Measurements from ENCODE around the gene LSM4.

Gene LSM4

DNA sequence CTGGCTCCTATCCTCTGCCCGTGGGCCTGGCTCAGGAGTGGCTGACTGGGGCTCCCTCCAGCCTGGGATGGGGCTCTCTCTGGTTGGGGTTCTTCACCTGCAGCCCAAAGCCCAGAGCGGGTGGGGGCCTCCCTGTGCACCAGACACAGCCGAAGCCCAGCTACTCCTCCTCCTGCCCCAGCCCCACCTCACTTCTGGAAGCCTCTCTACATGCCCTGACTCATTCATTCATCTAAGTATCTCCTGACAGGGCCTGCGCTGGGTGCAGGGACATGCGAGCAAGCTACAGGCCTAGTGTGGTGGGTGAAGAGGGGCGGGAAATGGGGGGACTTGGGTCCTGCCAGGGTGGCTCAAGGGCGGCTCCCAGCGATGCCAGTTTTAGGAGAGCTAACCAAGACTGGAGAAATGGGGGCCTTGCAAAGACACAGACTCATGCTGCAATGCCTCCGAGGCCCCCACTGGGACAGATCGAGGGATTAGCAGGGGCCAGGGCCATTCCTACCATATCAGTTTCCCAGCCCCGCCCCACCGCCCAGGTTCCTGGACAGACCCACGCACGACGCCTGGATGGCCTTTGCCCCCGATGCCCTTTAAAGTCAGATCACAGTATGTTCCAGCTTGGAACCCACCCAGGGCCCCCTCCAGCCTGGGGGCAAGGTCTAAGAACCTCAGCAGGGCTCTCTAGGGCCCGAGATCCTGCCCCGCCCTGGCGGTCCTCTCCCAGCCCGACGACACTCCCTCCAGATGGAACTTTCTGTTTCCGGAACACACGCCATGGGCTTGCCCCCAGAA is 12.6 kb downstream of the LSM4 start:
- DNase-seq, result no peak

DNA sequence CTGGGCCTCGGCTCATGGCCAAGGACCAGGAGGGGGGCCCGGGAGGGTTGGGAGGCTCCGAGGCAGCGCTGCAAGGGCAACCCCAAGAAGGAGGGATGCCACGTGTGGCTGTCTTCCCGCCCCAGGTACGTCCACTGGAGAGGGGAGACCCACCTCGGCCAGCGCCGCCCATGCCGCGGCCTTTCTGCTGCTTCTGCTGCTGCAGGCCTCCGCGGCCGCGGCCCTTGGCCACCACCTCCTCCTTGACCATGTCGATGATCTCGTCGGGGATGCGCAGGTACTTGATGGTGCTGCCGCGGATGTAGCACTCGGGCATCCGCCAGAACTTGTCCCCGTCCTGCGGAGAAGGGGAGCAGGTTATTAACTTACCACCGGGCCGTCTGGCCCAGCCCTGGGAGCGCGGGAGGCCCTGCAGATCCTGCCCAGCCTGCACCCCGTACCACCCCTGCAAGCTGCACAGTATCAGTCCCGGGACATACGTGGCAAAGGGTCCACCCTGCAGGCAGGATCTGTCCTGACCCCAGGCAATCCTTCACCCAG is 13.3 kb downstream of the LSM4 start:
- DNase-seq, result no peak

DNA sequence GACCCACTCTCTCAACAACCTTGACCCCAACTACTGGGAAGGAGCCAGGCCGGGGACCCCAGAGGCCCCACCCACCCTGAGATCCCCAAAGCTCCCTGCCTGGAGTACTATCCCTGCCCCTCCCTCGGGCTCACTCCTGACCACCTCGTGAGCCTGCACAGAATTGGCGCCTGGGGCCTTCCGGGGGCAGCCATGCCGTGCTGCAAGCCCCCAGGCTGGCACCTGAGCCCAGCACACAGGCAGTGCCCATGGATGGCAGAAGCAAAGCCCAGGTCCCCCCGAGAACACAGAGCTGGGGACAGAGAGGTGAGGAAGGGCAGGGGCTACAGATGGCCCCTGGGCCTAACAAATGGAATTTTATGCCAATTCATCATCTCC is 13.9 kb downstream of the LSM4 start:
- DNase-seq, result no peak

DNA sequence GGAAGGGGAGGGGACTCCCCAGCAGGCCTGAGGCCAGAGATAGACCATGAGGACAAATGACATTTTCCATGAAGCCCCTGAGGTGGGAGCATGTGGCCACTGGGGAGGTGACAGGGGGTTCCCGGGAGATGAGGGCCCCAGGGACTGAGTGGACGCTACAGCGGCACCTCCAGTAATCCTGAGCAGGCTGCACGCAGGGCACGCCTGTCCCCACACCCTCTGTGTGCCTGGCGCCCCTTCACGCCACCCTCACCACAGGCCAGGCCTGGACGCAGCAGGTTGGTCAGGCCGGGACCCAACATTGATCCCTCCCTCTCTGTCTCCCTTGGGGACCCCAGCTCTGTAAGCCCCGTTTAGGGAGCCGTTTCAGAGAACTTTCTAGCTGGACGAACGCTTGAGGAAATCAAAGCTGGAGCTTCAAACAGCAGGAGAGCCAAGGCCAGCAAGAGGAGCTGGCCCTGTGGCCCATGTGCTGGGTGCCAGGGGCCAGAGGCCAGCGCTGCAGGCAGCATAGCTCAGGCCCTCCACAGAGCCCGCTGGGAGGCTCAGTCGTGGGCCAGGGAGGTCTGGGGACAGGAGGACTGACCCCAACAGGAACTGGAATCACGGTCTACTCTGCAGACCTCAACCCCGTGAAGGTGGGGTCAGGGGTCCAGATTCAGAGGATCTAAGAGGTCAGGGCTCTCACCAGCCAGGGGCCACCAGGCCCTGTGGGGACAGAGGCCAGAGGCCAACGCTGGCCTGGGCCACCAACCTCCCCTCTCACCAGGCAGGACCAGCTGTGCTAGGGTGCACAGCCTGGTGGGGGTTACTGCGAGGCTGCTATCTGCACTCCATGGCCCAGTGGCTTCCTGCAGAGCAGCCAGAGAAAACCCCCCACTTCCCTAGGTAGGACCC is 14.6 kb downstream of the LSM4 start:
- no peak for DNase-seq

DNA sequence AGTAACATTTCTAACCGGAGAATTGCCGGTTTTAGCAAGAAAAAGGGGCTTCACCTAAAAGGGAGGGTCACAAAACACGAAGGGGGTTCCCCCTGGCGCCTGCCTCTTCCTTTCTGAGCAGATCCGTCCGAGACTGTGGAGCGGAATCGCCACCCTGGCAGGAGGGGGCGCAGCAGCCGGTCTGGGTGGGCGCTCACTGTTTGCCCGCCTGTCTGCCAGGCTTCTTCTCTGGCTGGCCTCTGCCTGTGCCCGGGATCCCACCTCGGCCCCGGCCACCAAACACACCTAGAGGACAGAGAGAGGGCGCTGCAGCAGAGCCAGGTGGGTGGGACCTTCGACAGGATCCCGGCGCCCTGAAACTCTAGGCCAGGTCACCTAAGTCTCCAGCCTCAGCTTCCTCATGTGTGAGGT is 15.6 kb downstream of the LSM4 start:
- DNase-seq, result peak; percentile 50 to 60

DNA sequence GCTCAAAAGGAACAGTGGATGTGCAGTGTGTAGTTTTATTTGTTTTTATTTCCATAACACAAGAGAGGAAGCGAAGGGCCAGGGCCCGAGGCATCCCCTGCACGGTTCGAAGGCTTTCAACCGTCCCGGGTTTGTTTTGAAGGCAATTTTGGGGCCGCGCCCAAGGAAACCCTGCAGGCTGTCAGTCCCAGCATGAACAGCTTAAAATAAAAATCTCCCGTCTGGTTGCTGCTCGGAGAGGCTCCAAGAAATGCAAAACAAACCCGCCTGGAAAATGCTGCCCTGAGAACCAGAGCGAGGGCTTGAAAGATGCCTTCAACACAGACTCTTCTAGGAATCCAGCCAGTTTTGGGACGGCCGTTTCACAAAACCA is 16.0 kb downstream of the LSM4 start:
- peak in 1 of 2 donors; percentile 26 for DNase-seq

DNA sequence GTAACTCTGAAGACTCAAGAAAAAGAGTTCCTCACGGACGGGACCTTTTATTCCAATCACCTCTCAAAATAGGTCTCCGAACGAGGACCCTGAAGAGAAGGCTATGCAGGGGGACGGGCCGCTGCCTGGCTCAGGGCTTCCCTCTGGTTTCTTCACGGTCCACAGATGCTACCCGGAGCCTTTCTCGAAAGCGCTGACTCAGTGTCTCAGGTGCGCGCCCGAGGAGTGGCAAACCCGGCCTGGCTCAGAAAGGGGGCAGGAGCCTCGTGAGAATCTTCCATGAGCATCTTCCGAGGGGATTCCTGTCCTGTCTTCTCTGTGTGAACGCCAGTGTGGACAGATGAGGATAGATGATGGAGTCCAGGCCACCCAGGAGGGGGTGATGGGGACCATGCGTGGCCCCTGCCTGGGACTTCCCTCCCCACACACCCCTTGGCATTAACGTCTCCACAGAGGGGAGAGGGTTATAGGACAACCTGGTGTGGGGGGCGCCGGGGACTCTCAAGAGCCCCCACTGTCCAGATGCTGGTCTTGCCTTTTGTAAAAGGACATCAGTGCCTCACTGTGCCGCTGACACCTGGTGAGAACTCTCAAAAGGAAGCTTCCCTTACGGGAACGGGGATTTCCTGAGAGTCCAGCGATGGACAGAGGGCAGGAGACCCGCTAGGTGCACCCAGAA is 16.5 kb downstream of the LSM4 start:
- DNase-seq, result no peak

DNA sequence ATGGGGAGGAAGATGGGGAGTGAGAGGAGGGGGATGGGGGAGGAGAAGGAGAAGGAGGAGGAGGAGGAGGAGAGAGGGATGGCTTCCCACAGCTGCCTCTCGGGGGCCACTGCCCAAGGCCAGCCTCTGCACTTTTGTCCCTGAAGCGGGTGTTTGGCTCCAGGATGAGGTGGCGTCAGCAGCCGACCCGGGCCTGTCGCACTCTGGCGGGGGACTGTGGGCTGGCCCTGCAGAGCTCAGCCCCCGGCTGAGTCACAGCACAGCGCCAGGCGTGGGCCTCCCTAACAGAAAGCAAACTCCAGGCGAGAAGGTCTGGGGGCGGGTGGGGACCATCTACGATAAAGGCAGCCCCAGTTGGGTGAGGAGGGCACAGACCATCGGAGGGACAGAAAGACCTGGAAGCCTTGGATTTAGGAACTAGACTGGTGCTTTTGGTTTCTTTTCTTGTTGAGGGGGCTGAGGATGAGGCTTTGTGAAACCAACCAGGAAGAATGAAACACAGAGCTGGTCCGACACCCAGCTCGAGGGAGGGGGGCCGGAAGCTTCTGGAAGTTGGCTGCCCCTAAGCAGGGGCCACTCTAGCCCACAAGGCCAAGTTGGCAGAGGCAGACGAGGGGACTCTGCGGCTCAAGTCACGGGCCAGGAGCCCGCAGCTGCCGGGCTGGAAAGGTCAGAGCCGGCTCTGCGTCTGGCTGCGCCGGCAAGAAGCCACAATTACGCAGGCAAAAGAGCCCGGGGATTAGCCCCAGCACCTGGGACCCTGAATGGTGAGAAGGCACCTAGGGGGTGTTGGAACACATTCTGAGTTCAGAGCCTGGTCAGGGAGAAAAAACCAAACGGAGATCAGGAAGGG is 18.2 kb downstream of the LSM4 start:
- DNase-seq, result peak; percentile 86 to 89

DNA sequence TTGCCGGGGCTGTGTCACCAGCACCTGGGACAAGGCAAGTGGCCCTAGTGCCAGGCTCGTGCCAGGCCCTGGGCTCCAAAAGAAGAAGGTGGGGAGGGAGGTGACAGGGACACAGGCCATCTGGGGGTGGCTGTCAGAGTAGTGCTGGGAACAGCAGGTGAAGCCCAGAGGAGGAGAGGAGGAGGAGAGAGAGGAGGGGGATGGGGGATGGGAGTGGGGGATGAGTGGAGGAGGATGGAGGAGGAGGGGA is 18.7 kb downstream of the LSM4 start:
- no peak for DNase-seq

DNA sequence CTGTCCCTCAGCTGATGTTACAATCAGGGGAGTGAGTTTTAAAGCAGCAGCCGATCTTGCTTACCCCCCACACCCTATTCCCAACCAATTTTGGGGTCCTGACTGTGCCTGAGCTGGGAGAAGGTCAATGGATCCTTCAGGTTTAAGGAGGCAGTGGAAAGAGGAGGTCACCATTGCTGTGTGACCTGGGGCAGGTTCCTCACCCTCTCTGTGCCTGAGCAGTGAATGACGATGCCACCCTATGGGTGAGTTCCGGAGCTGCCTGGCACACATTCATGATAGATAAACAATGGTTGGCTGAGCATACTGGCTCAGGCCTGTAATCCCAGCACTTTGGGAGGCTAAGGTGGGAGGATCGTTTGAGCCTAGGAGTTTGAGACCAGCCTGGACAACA is 21.2 kb downstream of the LSM4 start:
- no peak for DNase-seq

DNA sequence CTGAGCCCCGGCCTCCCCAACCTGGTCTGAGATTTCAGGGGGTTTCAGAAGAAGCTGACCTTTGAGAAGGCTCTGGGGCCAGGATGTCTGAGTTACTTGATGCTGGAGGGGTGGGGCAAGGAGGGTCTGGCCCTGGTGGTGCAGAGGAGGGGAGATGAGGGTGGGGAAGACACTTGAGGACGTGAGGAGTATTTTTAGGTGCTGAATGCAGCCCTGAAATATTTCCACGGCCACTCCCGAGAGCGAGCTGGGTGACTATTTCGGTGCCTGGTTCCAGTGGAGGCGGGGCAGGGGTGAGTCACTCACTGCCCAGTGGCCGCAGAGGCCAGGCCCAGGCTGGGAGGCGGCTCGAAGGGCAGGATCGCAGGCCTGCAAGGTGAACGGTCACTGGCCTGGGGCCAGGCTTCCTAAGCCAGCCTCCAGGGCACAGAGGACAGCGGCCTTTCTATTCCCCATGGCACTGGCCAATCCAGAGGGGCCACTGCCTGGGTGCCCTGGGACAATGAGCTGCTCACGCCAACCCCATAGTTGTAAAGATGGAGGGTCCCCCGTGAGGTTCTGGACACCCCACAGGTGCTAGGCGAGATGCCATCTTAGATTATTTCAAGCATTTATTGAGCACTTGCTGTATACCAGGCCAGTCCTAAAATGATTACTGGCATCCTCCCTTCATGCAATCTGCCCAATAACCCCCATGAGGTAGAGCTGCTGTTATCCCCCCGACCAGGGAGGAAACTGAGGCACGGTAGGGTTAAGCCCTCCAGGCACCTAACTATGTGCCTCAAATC is 21.8 kb downstream of the LSM4 start:
- DNase-seq, result peak in 1 of 2 donors; percentile 47

DNA sequence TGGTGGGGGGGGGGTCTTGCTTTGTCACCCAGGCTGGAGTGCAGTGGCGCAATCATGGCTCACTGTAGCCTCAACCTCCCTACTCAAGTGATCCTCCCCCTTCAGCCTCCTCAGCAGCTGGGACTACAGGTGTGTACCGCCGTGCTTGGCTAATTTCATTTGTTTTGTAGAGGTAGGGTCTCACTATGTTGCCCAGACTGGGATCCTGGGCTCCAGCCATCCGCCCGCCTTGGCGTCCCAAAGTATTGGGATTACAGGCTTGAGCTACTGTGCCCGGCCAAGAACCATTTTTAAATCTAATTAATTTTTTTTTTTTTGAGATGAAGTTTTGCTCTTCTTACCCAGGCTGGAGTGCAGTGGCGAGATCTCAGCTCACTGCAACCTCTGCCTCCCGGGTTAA is 23.2 kb downstream of the LSM4 start:
- no peak for DNase-seq

DNA sequence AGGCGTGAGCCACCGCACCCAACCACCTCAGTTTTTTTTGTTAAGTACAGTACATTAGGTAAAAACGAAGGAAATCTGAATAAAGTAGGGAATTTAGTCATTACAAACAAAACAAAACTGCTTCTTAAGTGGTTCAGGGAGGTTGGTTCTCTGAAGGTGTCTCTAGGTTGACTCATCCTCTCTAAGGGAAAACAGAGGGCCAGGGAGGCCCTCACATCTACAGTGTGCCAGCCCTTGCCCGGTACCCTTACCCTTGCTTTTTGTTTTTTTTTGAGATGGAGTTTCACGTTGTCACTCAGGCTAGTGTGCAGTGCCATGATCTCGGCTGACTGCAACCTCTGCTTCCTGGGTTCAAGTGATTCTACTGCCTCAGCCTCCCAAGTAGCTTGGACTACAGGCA is 24.3 kb downstream of the LSM4 start:
- no peak for DNase-seq

DNA sequence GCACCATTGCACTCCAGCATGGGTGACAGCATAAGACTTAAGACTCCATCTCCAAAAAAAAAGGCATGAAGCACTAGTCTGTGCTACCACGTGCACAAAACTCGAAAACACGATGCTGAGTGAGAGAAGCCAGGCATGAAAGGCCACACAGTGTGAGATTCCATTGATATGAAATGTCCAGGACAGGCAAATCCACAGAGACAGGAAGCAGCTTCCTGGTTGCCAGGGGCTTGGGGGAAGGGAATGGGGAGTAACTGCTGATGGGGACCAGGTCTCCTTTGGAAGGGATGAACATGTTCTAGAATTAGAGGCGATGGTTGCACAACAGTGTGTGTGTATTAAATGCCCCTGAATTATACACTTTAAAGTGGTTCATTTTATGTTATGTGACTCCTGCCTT is 25.6 kb downstream of the LSM4 start:
- no peak for DNase-seq

DNA sequence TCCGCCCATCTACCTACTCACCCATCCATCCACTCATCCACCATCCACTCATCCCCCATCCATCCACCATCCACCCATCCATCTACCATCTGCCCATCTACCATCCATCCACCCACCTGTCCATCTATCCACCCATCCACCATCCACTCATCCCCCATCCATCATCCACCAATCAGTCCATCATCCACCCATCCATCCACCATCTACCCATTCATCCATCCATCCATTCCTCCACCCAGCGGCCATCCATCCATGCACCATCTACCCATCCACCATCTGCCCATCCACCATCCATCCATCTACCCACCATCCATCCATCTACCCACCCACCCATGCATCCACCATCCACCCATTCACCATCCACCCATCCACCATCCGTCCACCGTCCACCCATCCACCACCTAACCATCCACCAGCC is 27.8 kb downstream of the LSM4 start:
- DNase-seq, result no peak

DNA sequence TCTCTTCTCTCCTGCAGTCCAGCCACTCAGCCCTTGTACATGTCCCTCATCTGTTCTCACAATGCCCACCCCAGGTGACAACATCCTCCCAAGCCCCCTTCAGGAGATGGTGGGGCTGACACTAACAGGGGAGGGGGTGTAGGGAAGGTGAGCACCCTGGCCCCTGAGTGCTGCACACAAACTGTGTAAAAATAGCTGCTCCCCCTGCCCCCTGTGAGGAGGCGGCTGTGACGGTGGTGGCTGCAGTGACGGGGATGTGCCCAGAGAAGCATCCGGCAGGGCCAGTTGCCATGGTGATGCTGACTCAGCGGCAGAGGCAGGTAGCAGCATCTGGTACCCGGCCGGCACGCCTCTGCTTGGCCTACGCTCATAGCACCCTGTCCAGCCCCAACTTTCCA is 28.4 kb downstream of the LSM4 start:
- peak; percentile 94 to 95 for DNase-seq

DNA sequence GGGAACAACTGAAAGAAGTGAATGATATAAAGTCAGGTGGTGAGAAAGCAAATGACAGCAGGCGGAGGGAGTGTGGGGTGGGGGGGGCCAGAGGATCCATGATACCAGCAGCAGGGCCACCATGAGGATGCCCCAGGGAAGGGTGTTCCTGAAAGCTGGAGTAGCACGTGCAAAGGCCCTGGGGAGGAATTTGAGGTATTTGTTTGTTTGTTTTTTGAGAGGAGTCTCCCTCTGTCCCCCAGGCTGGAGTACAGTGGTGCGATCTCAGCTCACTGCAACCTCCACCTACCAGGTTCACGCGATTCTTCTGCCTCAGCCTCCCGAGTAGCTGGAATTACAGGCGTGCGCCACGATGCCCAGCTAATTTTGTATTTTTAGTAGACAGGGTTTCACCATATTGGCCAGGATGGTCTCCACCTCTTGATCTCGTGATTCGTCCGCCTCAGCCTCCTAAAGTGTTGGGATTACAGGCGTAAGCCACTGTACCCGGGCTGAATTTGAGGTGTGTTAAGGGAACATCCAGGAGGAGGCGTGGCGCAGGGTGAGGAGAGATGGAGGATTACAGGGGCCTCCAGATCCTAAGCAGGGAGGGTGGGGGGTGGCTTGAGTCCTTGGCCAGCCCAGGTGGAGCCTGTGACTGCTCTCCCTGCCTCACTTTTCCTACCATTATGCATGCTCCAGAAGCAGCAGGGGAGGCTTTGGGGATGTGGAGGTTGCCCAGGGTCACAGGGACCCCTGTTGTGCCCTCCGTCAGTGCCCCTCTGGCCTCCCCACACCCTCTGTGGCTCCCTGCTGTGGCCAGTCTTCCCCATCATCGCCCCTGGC is 29.0 kb downstream of the LSM4 start:
- DNase-seq, result no peak

DNA sequence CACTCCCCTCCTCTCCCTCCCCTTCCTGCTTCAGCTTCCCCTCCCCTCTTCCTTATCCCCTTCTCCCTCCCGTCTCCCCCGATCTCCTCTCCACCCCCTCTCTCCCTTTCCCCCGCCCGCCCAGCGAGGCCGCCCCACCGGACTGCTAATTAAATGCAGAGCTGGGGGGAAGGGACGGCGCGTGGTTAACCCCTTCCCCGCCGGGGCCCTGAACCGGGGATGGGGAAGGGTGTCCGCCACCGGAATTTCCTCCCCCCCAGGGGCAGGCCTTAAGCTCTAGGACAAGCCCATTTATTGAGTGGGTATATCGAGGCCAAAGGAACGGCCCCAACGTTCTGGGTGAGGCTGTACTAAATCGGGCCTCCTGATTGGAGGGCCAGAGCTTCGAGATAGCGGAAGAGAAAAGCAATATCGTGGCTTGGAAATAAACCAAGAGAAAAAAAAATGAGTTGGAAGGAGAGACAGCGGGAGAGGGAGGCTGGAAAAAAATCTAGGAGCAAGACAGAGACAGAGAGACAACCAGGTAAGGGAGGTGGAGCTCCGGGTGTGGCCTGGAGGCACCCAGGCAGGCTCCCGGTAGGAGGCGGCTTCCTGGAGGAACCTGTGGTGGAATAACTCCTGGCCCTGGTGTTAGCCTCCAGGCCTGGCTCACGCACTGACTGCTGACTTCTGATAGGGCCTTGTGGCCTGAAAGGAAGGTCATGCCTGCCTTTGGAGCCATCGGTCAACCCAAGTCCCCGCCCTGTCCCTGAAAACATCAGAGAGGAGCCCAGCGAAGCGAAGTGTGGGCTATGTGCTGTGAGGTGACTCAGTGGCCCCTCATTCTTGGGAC is 29.9 kb downstream of the LSM4 start:
- DNase-seq, result peak; percentile 65 to 66

DNA sequence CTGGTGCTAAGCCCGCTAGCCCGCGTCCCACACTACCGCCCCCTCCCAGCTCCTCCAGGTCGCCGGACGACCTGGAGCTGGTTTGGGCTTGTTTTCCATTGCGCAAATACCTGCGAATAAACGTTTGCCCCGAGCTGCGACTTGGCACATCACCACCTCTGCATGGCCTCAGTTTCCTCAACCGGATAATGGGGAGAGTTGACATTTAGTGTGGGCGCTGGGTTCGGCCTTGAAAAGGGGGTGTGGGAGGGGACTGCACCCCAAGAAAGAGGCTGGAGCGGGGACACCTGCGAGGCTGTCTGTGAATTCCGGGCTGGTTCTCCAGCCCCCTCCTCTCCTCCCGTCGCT is 30.4 kb downstream of the LSM4 start:
- no peak for DNase-seq

Measured in CD4-positive, alpha-beta T cell treated with Interleukin-1 beta for 1 hour (primary cell).